ENCODE results near the gene UBE2E1.
"Not testable (repeated sequence)": the region's sequence is repeated elsewhere in the genome, so short reads cannot be mapped to it uniquely, and the experiment has no call there.

The UBE2E1 gene

GRCh38 chr3:23915537-23916108, 109.9 kb downstream of the UBE2E1 start:
- no peak for DNase-seq (ENCODE audit: extremely low read depth in 1 of 2, low read depth in 1 of 2)

- DNase-seq (ENCODE audit: extremely low read depth in 1 of 2, low read depth in 1 of 2), result no peak
These were observed 110.6 kb downstream of the UBE2E1 start for GRCh38 chr3:23916152-23916885.

DNA sequence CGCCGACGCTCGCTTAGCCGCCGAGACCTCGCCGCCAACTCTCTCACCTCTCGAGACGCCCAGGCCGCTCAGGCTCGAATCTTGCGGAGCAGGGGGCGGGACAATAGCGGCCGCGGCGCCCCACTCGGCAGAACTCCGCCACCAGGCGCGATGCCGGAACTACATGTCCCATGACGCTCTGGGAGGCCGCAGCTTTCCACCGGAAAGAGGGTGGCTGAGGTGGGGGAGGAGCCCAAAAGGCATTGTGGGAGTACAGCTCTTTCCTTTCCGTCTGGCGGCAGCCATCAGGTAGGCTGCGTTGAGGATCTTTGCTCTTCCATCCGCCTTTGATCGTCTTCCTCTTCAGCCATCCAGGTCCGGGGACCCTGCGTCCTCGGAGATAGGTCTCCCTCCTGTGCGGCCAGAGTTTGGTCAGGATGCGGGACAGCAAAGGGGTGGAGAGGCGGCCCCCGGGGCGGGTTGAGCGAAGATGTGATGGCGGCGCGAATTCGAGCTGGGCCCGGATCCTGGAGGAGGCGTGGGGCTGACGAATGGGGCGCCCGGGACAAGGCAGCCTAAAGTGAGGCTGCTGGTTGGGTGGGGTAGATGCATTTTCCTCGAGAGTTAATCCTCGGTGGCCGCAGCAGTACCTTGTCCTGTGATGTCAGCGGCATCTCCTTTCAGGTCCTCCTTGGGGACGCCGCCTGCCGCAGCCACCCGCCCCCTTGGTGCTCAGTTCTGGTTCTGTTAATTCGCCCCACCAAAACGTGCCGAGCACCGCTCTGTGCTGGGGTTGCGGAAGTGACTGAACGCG, 111.3 kb downstream of the UBE2E1 start, which contains the start of the genes NKIRAS1 and RPL15:
NKIRAS1 (minus strand) TSS at position 105 of the 793 bp plus-strand sequence. CDS start 6,086 bp downstream, outside the sequence.
RPL15 (plus strand) TSS at position 247 of the 793 bp plus-strand sequence. CDS start 728 bp downstream, outside the sequence.
- peak; percentile 93 to 94 for DNase-seq (ENCODE audit: extremely low read depth in 1 of 2, low read depth in 1 of 2)

GRCh38 chr3:23917679-23918303, 112.0 kb downstream of the UBE2E1 start:
- DNase-seq (ENCODE audit: extremely low read depth in 1 of 2, low read depth in 1 of 2), result not testable (repeated sequence)

DNA sequence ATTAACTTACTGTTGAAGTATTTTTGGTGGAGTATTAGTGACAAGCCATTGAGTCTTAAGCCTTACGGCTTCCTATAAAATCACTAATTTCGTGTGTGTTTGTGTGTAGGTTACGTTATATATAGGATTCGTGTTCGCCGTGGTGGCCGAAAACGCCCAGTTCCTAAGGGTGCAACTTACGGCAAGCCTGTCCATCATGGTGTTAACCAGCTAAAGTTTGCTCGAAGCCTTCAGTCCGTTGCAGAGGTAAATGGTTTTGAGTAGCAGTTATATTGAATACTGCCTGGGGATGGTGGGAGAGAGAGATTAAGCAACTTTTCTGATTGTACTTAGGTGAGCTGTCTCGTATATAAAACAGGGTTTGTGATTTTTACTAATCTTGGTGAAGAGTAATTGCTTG, 112.6 kb downstream of the UBE2E1 start:
- not testable (repeated sequence) for DNase-seq (ENCODE audit: extremely low read depth in 1 of 2, low read depth in 1 of 2)

GRCh38 chr3:23919628-23920027, 113.9 kb downstream of the UBE2E1 start:
- no peak for DNase-seq (ENCODE audit: extremely low read depth in 1 of 2, low read depth in 1 of 2)

DNA sequence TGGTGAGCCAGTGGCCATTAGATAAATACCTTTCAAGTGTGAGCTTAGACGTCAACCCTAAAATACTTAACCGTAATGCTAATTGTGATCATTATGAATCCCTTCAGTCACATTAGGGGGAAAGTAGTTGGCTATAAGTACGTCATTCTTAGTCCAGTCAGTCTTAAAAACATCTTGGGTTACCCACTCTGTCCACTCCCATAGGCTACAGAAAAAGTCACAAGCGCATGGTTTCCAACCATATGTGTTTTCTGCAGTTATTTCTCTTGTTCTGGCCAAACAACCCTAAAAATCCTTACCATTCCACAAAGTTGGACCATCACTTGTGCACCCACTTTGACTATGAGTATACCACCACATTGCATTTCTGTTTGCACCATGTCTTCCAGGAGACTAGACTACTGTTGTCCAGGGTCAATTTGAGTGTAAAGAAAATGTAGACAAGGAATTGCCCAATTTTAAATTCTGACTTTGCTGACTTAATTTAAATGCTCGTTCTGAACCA, 114.4 kb downstream of the UBE2E1 start:
- no peak for DNase-seq (ENCODE audit: extremely low read depth in 1 of 2, low read depth in 1 of 2)

DNA sequence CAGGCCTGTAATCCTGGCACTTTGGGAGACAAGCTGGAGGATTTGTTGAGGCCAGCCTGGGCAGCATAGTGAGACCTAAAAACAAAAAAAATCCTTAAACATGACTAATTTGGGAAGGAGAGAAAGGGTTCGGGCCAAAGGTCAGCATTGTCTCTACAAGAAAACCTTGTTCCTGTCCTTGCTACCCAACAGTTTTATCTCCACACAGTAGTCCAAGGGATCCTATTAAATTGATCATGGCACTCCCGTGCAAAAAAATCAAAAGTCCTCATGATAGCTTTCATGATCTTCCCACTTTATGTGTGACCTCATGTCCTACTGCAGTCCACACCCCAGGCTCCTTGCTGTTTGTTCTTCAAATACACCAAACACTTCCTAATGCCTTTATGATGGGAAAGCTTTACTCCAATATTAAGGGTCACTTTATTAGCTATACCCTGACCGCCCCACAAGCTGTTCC, 115.3 kb downstream of the UBE2E1 start:
- no peak for DNase-seq (ENCODE audit: extremely low read depth in 1 of 2, low read depth in 1 of 2)

GRCh38 chr3:23923786-23924185, 118.0 kb downstream of the UBE2E1 start:
- DNase-seq (ENCODE audit: extremely low read depth in 1 of 2, low read depth in 1 of 2), result no peak

GRCh38 chr3:23926246-23926645, 120.5 kb downstream of the UBE2E1 start:
- DNase-seq (ENCODE audit: extremely low read depth in 1 of 2, low read depth in 1 of 2), result no peak

DNA sequence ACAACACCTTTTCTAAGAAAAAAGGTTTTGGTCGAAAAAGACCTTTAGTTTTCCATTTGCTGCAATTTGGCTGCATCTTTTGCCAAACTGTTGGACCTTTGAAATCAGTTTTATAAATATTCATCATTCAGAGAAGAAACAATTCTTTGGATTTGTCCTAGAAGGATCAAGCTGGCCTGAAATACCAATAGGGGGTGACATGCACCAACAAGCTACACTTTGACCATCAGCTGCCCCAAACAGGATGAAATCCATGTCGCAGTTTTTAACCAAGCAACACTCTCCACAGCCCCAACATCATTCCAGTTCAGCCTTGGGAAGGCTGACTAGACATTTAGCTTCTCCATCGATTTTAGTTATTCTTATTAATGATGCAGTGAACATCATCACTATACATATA, 121.0 kb downstream of the UBE2E1 start:
- no peak for DNase-seq (ENCODE audit: extremely low read depth in 1 of 2, low read depth in 1 of 2)

- DNase-seq (ENCODE audit: extremely low read depth in 1 of 2, low read depth in 1 of 2), result no peak
These were observed 122.8 kb downstream of the UBE2E1 start for GRCh38 chr3:23928524-23928923.

DNA sequence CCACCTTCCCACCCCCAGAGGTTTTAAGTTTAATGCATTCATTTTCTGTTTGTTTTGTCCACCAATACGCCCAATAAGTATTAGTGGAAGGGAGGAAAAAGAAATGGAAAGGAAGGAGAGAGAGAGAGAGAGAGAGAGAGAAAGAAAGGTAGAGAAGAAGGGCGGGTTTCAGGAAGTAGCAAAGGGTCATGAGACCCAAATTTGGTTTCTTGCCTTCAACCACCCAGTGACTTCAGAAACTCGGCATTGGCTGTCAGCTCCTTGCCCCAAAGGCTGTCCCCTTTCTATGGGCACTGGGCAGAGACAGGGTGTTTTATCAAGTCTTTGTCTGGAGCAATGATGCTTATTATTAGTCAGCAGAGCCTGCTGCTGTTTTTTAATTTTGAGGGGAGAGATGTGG, 125.8 kb downstream of the UBE2E1 start:
- DNase-seq (ENCODE audit: extremely low read depth in 1 of 2, low read depth in 1 of 2), result no peak

DNA sequence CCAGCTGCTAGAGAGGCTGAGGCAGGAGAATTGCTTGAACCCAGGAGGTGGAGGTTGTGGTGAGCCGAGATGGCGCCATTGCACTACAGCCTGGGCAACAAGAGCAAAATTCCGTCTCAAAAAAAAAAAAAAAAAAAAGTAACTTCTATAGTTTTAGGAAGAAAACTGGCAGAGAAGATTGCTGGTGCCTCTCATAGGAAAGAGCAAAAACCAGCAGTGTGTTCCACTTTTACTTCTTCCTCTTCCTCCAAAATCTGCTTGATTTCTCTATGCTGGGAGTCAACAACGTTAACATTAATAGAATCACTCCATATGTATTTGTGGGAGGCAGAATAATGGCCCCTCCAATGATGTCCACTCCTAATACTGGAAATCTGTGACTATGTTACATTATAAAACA, 126.8 kb downstream of the UBE2E1 start:
- no peak for DNase-seq (ENCODE audit: extremely low read depth in 1 of 2, low read depth in 1 of 2)

GRCh38 chr3:23934253-23934652, 128.5 kb downstream of the UBE2E1 start:
- DNase-seq (ENCODE audit: extremely low read depth in 1 of 2, low read depth in 1 of 2), result no peak

- no peak for DNase-seq (ENCODE audit: extremely low read depth in 1 of 2, low read depth in 1 of 2)
These were observed 131.5 kb downstream of the UBE2E1 start for GRCh38 chr3:23937296-23937695.

GRCh38 chr3:23938688-23939087, 132.9 kb downstream of the UBE2E1 start:
- no peak for DNase-seq (ENCODE audit: extremely low read depth in 1 of 2, low read depth in 1 of 2)

DNA sequence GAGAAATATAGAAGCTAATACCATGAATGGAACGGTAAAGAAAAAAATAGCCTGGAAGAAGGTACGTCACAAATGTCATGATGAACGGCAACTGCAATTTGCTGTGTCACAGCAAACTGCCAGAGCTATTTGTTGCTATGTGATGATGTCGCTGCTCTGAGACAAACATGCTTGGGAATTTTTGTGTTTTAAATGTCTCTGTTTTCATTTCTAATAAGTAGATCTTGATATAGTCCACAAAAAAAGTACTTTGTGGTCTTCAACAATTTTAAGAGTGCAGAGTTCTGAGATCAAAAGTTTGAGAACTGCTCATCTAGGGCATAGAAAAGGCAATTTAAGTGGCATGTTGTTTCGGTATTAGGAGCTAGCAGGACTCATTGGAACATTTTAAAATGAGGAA, 135.0 kb downstream of the UBE2E1 start:
- no peak for DNase-seq (ENCODE audit: extremely low read depth in 1 of 2, low read depth in 1 of 2)

Data from activated CD8-positive, alpha-beta memory T cell treated with anti-CD3 and anti-CD28 coated beads for 1 hour (primary cell).